Small intestine (tissue), 7 donors: ENCODE data around the gene TLX1. TPM values are rescaled to one million over a fixed set of nuclear protein-coding genes. Genes with fewer than 3 reads are reported as not detected.

Experiments
- DNase-seq, 2 donors: peaks; one replicate each; pipeline versions ENCODE4 v3.0.0 to v3.0.0-alpha.2; 2013
- FAIRE-seq: peaks from 2 replicates; lab custom pipeline; 2012; peaks lifted over from hg19 to GRCh38; lab: Jason Lieb, UNC
- H3K27ac ChIP-seq, 3 donors: one replicate each; pipeline ENCODE4 v1.5.1; 2013; ENCODE audit warnings: low read length in 2 of 3, mild to moderate bottlenecking in 2 of 3, control low read depth in 1 of 3, inconsistent platforms in 1 of 3, low read depth in 1 of 3, moderate library complexity in 1 of 3
- H3K27me3 ChIP-seq, 3 donors: one replicate each; pipeline ENCODE4 v1.6.1; 2013; ENCODE audit warnings: low read length in 3 of 3, inconsistent platforms in 1 of 3; ENCODE audit not compliant: control insufficient read depth in 3 of 3, insufficient read depth in 3 of 3
- H3K36me3 ChIP-seq, 3 donors: one replicate each; pipeline ENCODE4 v1.6.1; 2013; ENCODE audit warnings: low read length in 3 of 3, inconsistent platforms in 1 of 3, low read depth in 1 of 3, mild to moderate bottlenecking in 1 of 3, moderate library complexity in 1 of 3; ENCODE audit not compliant: control insufficient read depth in 3 of 3, insufficient read depth in 2 of 3
- H3K4me1 ChIP-seq, 3 donors: one replicate each; pipeline ENCODE4 v1.6.1; 2013; ENCODE audit warnings: low read length in 2 of 3, inconsistent platforms in 1 of 3, low read depth in 1 of 3, mild to moderate bottlenecking in 1 of 3, moderate library complexity in 1 of 3; ENCODE audit not compliant: control insufficient read depth in 3 of 3, insufficient read depth in 2 of 3
- H3K4me3 ChIP-seq, 3 donors: one replicate each; pipeline ENCODE4 v1.5.1; 2013; ENCODE audit warnings: low read length in 3 of 3, control low read depth in 1 of 3, inconsistent platforms in 1 of 3, low read depth in 1 of 3, mild to moderate bottlenecking in 1 of 3, moderate library complexity in 1 of 3
- H3K9me3 ChIP-seq, 2 donors: one replicate each; pipeline ENCODE4 v1.6.1; 2013; ENCODE audit warnings: low read depth in 1 of 2, low read length in 1 of 2; ENCODE audit not compliant: control insufficient read depth in 2 of 2, insufficient read depth in 1 of 2
- WGBS, 3 donors: extraction: QIAGEN DNeasy Blood & Tissue Kit; methylation state at CpG; one replicate each; pipeline ENCODE4 v1.1.7; 2013; 5-methylcytosine and 5-hydroxymethylcytosine counted together
- polyA plus RNA-seq, 4 donors: library from polyadenylated mRNA; stranded (reverse) in 3 of 4; unstranded in 1 of 4; fragments of 200-250 nt in 3 of 4; fragments of 120-200 nt in 1 of 4; gene quantifications; one replicate each; pipeline versions ENCODE4 v1.2.1 to v1.2.3, GENCODE V29; 2013
- donor health status: healthy with polysubstance abuse.
- donor health status: control.
- donor health status: control.
- donor health status: Bipolar disorder and iron deficiency.
- donor health status: healthy.

TLX1 gene
- polyA plus RNA-seq, 4 donors: 0.27 to 2.7 (median 1.2) TPM

GRCh38 chr10:101140084-101140949 is 9.2 kb downstream of the TLX1 start:
- peaks cover 3 to 98% (median 76%) of the 10 kb centered on the region in 3 donors for H3K27me3 ChIP-seq
- WGBS, 3 donors: 5 to 9% (median 8%) methylated on average over 56 to 65 of the region's 65 CpGs
- H3K27ac ChIP-seq: no peak overlapping the region
- no peaks in the 10 kb centered on the region for H3K4me1 ChIP-seq
- peak in 1 of 2 donors; percentile 52 for DNase-seq
- no peaks in the 10 kb centered on the region for H3K9me3 ChIP-seq
- no peaks in the 10 kb centered on the region for H3K36me3 ChIP-seq
- no peak overlapping the region for H3K4me3 ChIP-seq
- no peak for FAIRE-seq

- H3K27ac ChIP-seq: no peak overlapping the region
- DNase-seq: no peak
- H3K9me3 ChIP-seq: no peaks in the 10 kb centered on the region
- no peak overlapping the region for H3K4me3 ChIP-seq
- peaks cover 3 to 98% (median 75%) of the 10 kb centered on the region in 3 donors for H3K27me3 ChIP-seq
- no peak for FAIRE-seq
- no peaks in the 10 kb centered on the region for H3K36me3 ChIP-seq
- H3K4me1 ChIP-seq: no peaks in the 10 kb centered on the region
- WGBS, 3 donors: 27 to 35% (median 31%) methylated on average over 8 of the region's 8 CpGs
Measured at GRCh38 chr10:101140950-101141615, 10.0 kb downstream of the TLX1 start.

GRCh38 chr10:101141616-101142532 is 10.8 kb downstream of the TLX1 start:
- DNase-seq (peak; percentile 82 to 90), FAIRE-seq (no peak)
- Histone ChIP-seq H3K36me3 (no peaks in the 10 kb centered on the region), H3K4me1 (no peaks in the 10 kb centered on the region), H3K27ac (no peak overlapping the region), H3K27me3 (peaks cover 0 to 98% (median 75%) of the 10 kb centered on the region in 3 donors), H3K4me3 (no peak overlapping the region), H3K9me3 (no peaks in the 10 kb centered on the region)
- WGBS, 3 donors: 7 to 12% (median 7%) methylated on average over 21 of the region's 21 CpGs

- no peak overlapping the region for H3K27ac ChIP-seq
- WGBS, 3 donors: 19 to 27% (median 25%) methylated on average over 28 of the region's 28 CpGs
- no peaks in the 10 kb centered on the region for H3K36me3 ChIP-seq
- no peak overlapping the region for H3K4me3 ChIP-seq
- FAIRE-seq: no peak
- H3K4me1 ChIP-seq: no peaks in the 10 kb centered on the region
- no peak for DNase-seq
- no peaks in the 10 kb centered on the region for H3K9me3 ChIP-seq
- peaks cover 0 to 98% (median 75%) of the 10 kb centered on the region in 3 donors for H3K27me3 ChIP-seq
Measured at GRCh38 chr10:101142533-101143344, 11.6 kb downstream of the TLX1 start.

- FAIRE-seq (no peak), DNase-seq (no peak)
- peaks cover 0 to 99% (median 71%) of the 10 kb centered on the region in 3 donors for H3K27me3 ChIP-seq
- H3K4me1 ChIP-seq: no peaks in the 10 kb centered on the region
- no peak overlapping the region for H3K27ac ChIP-seq
- H3K4me3 ChIP-seq: no peak overlapping the region
- H3K9me3 ChIP-seq: no peaks in the 10 kb centered on the region
- WGBS, 3 donors: 38 to 59% (median 58%) methylated on average over 1 of the region's 1 CpG
- no peaks in the 10 kb centered on the region for H3K36me3 ChIP-seq
Measured at GRCh38 chr10:101143345-101143630, 12.2 kb downstream of the TLX1 start.

GRCh38 chr10:101144053-101144452 is 13.0 kb downstream of the TLX1 start:
- no peaks in the 10 kb centered on the region for H3K9me3 ChIP-seq
- FAIRE-seq (no peak), DNase-seq (no peak)
- H3K4me3 ChIP-seq: no peak overlapping the region
- H3K36me3 ChIP-seq: no peaks in the 10 kb centered on the region
- H3K27me3 ChIP-seq: peaks cover 0 to 99% (median 68%) of the 10 kb centered on the region in 3 donors
- no peaks in the 10 kb centered on the region for H3K4me1 ChIP-seq
- H3K27ac ChIP-seq: no peak overlapping the region

GRCh38 chr10:101145145-101145544 is 14.0 kb downstream of the TLX1 start:
- H3K4me1 ChIP-seq: no peaks in the 10 kb centered on the region
- no peaks in the 10 kb centered on the region for H3K36me3 ChIP-seq
- no peak overlapping the region for H3K4me3 ChIP-seq
- peaks cover 0 to 99% (median 68%) of the 10 kb centered on the region in 3 donors for H3K27me3 ChIP-seq
- FAIRE-seq (no peak), DNase-seq (no peak)
- peaks cover 0 to 7% of the 10 kb centered on the region in 2 donors for H3K9me3 ChIP-seq
- no peak overlapping the region for H3K27ac ChIP-seq
- WGBS, 3 donors: 55 to 66% (median 58%) methylated on average over 7 of the region's 7 CpGs
